Astrocyte (in vitro differentiated cells and primary cell): ENCODE results near the gene WDR75. TPM values are rescaled to one million over a fixed set of nuclear protein-coding genes. Genes with fewer than 3 reads are reported as not detected.

ENCODE experiments used
- DNase-seq: peaks from one replicate; pipeline ENCODE4 v3.0.0-alpha.2; 2010; ENCODE audit warnings: low read depth
- FAIRE-seq: peaks from 2 replicates; lab custom pipeline; 2011; peaks lifted over from hg19 to GRCh38; lab: Jason Lieb, UNC
- H2AFZ ChIP-seq: 2 replicates; pipeline ENCODE4 v1.6.0; 2012; ENCODE audit warnings: low read depth, low read length, inconsistent platforms
- H3K27ac ChIP-seq: 2 replicates; pipeline ENCODE4 v1.5.1; 2011; ENCODE audit warnings: low read depth, low read length, inconsistent platforms
- H3K27me3 ChIP-seq: 2 replicates; pipeline ENCODE4 v1.6.0; 2011; ENCODE audit warnings: low read length, inconsistent platforms; ENCODE audit not compliant: insufficient read depth
- H3K36me3 ChIP-seq: 2 replicates; pipeline ENCODE4 v1.5.1; 2011; ENCODE audit warnings: low read length, inconsistent platforms; ENCODE audit not compliant: insufficient read depth
- H3K4me1 ChIP-seq: 2 replicates; pipeline ENCODE4 v1.5.1; 2011; ENCODE audit warnings: low read length, inconsistent platforms; ENCODE audit not compliant: insufficient read depth
- H3K4me2 ChIP-seq: 2 replicates; pipeline ENCODE4 v1.6.0; 2012; ENCODE audit warnings: low read length, inconsistent platforms
- H3K4me3 ChIP-seq: 2 replicates; pipeline ENCODE4 v1.5.1; 2011; ENCODE audit warnings: low read depth, mild to moderate bottlenecking, low read length, inconsistent platforms; ENCODE audit not compliant: insufficient read depth
- H3K79me2 ChIP-seq: 2 replicates; pipeline ENCODE4 v1.6.0; 2012; ENCODE audit warnings: mild to moderate bottlenecking, low read length, inconsistent platforms; ENCODE audit not compliant: insufficient read depth
- H3K9ac ChIP-seq: 2 replicates; pipeline ENCODE4 v1.6.0; 2012; ENCODE audit warnings: mild to moderate bottlenecking, low read length, inconsistent platforms
- H3K9me3 ChIP-seq: 2 replicates; pipeline ENCODE4 v1.5.1; 2012; ENCODE audit warnings: low read depth, mild to moderate bottlenecking, low read length, inconsistent platforms; ENCODE audit not compliant: insufficient read depth
- H4K20me1 ChIP-seq: 2 replicates; pipeline ENCODE4 v1.6.0; 2012; ENCODE audit warnings: low read length, inconsistent platforms; ENCODE audit not compliant: insufficient read depth
- H3K27ac Mint-ChIP-seq: one replicate; pipeline ENCODE4 v1.8.0; 2021; ENCODE audit warnings: mild to moderate bottlenecking, mixed read lengths; ENCODE audit not compliant: unreplicated experiment
- H3K27me3 Mint-ChIP-seq: one replicate; pipeline ENCODE4 v1.8.0; 2021; ENCODE audit warnings: low read depth, mixed read lengths; ENCODE audit not compliant: unreplicated experiment
- H3K36me3 Mint-ChIP-seq: one replicate; pipeline ENCODE4 v1.8.0; 2021; ENCODE audit warnings: low read depth, mixed read lengths; ENCODE audit not compliant: unreplicated experiment
- H3K4me1 Mint-ChIP-seq: one replicate; pipeline ENCODE4 v1.8.0; 2021; ENCODE audit warnings: low read depth, mixed read lengths; ENCODE audit not compliant: unreplicated experiment
- H3K4me3 Mint-ChIP-seq: one replicate; pipeline ENCODE4 v1.8.0; 2021; ENCODE audit warnings: mild to moderate bottlenecking, moderate library complexity, mixed read lengths; ENCODE audit not compliant: unreplicated experiment
- H3K9me3 Mint-ChIP-seq: one replicate; pipeline ENCODE4 v1.8.0; 2021; ENCODE audit warnings: mild to moderate bottlenecking, mixed read lengths; ENCODE audit not compliant: unreplicated experiment
- CTCF ChIP-seq: IDR thresholded peaks from 2 replicates; pipeline ENCODE4 v1.5.1; 2011; ENCODE audit warnings: low read depth, mild to moderate bottlenecking, inconsistent platforms, low read length, moderate library complexity; ENCODE audit not compliant: insufficient read depth
- EZH2 ChIP-seq: IDR thresholded peaks from 2 replicates; pipeline ENCODE4 v1.6.1; 2012; ENCODE audit warnings: mild to moderate bottlenecking, low read length, inconsistent platforms; ENCODE audit not compliant: insufficient read depth
- total RNA-seq: library from RNA; stranded (reverse); gene quantifications from 2 replicates; pipeline ENCODE4 v1.2.1, GENCODE V29; 2021

Gene WDR75
- total RNA-seq, 1 donor from 2014 or later = 38.9 TPM

GRCh38 chr2:189485146-189485545 lies 43.9 kb downstream of the WDR75 start:
- Histone ChIP-seq H2AFZ (no peak overlapping the region), H3K36me3 (no peaks in the 10 kb centered on the region), H3K27ac (no peak overlapping the region), H4K20me1 (no peaks in the 10 kb centered on the region), H3K9ac (no peak overlapping the region), H3K4me3 (no peak overlapping the region), H3K9me3 (no peaks in the 10 kb centered on the region), H3K27me3 (no peaks in the 10 kb centered on the region), H3K4me2 (no peak overlapping the region), H3K4me1 (no peaks in the 10 kb centered on the region), H3K79me2 (no peaks in the 10 kb centered on the region)
- TF ChIP-seq CTCF = no peak
- no peak for TF ChIP-seq EZH2
- Mint-ChIP-seq H3K27ac (no peak overlapping the region), H3K27me3 (no peaks in the 10 kb centered on the region), H3K9me3 (no peaks in the 10 kb centered on the region), H3K4me3 (no peak overlapping the region), H3K36me3 (no peaks in the 10 kb centered on the region), H3K4me1 (no peaks in the 10 kb centered on the region)
- DNase-seq (no peak), FAIRE-seq (no peak)

- Histone ChIP-seq H3K4me3 (no peak overlapping the region), H3K27ac (no peak overlapping the region), H3K4me2 (no peak overlapping the region), H3K4me1 (no peaks in the 10 kb centered on the region), H2AFZ (no peak overlapping the region), H3K79me2 (no peaks in the 10 kb centered on the region), H3K9ac (no peak overlapping the region), H4K20me1 (no peaks in the 10 kb centered on the region), H3K27me3 (no peaks in the 10 kb centered on the region), H3K36me3 (no peaks in the 10 kb centered on the region), H3K9me3 (no peaks in the 10 kb centered on the region)
- Mint-ChIP-seq H3K4me3 (no peak overlapping the region), H3K4me1 (no peaks in the 10 kb centered on the region), H3K27me3 (no peaks in the 10 kb centered on the region), H3K27ac (no peak overlapping the region), H3K9me3 (no peaks in the 10 kb centered on the region), H3K36me3 (no peaks in the 10 kb centered on the region)
- no peak for TF ChIP-seq CTCF
- TF ChIP-seq EZH2 = no peak
- DNase-seq = no peak
- FAIRE-seq = no peak
Observed at GRCh38 chr2:189486237-189486770, 45.0 kb downstream of the WDR75 start.

GRCh38 chr2:189487283-189488007 lies 46.2 kb downstream of the WDR75 start:
- H3K9me3 Mint-ChIP-seq = no peaks in the 10 kb centered on the region

More at GRCh38 chr2:189487283-189488007, 46.2 kb downstream of the WDR75 start:
- no peak overlapping the region for H3K4me2 ChIP-seq
- H3K27me3 Mint-ChIP-seq = no peaks in the 10 kb centered on the region
- no peaks in the 10 kb centered on the region for H3K9me3 ChIP-seq
- no peak overlapping the region for H3K27ac ChIP-seq
- no peaks in the 10 kb centered on the region for H3K36me3 Mint-ChIP-seq
- H3K36me3 ChIP-seq = no peaks in the 10 kb centered on the region
- no peaks in the 10 kb centered on the region for H3K79me2 ChIP-seq
- H3K27ac Mint-ChIP-seq = no peak overlapping the region
- no peak overlapping the region for H2AFZ ChIP-seq
- H3K9ac ChIP-seq = no peak overlapping the region
- no peaks in the 10 kb centered on the region for H4K20me1 ChIP-seq
- no peak for TF ChIP-seq EZH2
- no peak for TF ChIP-seq CTCF
- DNase-seq (no peak), FAIRE-seq (no peak)
- H3K4me3 Mint-ChIP-seq = no peak overlapping the region
- H3K4me3 ChIP-seq = no peak overlapping the region
- H3K4me1 Mint-ChIP-seq = no peaks in the 10 kb centered on the region
- no peaks in the 10 kb centered on the region for H3K27me3 ChIP-seq
- no peaks in the 10 kb centered on the region for H3K4me1 ChIP-seq
